ENCODE results near the gene DNER. TPM values are rescaled to one million over a fixed set of nuclear protein-coding genes. Genes with fewer than 3 reads are reported as not detected.
"Not testable (repeated sequence)": the region's sequence is repeated elsewhere in the genome, so short reads cannot be mapped to it uniquely, and the experiment has no call there.

Gene DNER
- total RNA-seq, 2 donors from 2014 or later = 0.27 to 3.3 TPM

GRCh38 chr2:229376866-229377265 lies 337.5 kb downstream of the DNER start:
- peaks cover 0 to 9% of the 10 kb centered on the region in 2 donors for H3K4me1 ChIP-seq (ENCODE audit: control insufficient read depth in 1 of 2, low read depth in 2 of 2)
- ATAC-seq (ENCODE audit: insufficient number of reproducible peaks, low FRiP score, low read depth) (no peak), DNase-seq (ENCODE audit: low spot score) (no peak)
- H3K36me3 ChIP-seq = no peaks in the 10 kb centered on the region
- no peaks in the 10 kb centered on the region for H3K27me3 ChIP-seq (replicated peaks; ENCODE audit: insufficient read depth)
- H3K9me3 ChIP-seq = no peaks in the 10 kb centered on the region
- no peak overlapping the region for H3K4me3 ChIP-seq
- no peak overlapping the region for H3K27ac ChIP-seq
- no peak for TF ChIP-seq CTCF (IDR thresholded peaks at IDR 0.05)

DNA sequence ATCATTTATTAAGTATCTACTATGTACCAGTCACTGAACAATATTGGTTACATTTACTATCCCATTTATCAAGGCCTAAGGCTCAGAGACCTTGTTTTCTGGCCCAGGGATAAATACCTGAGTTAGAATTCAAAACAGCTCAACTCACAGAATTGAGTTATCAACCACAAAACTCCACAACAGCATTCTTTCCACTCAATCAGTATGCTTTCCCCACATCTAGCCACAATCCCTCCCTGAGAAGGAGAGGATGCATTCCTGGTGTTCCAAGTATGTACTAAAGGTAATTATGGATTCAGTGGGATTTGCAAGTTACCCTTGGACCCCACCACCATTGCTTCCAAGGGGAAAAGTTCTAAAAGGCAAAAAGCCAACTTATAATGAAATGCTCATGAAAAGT lies 339.1 kb downstream of the DNER start:
- Histone ChIP-seq H3K36me3 (no peaks in the 10 kb centered on the region), H3K4me1 (ENCODE audit: control insufficient read depth in 1 of 2, low read depth in 2 of 2) (peaks cover 0 to 25% of the 10 kb centered on the region in 2 donors), H3K9me3 (no peaks in the 10 kb centered on the region), H3K4me3 (no peak overlapping the region), H3K27me3 (replicated peaks; ENCODE audit: insufficient read depth) (no peaks in the 10 kb centered on the region), H3K27ac (no peak overlapping the region)
- no peak for TF ChIP-seq CTCF (IDR thresholded peaks at IDR 0.05)
- ATAC-seq (ENCODE audit: insufficient number of reproducible peaks, low FRiP score, low read depth) = no peak
- no peak for DNase-seq (ENCODE audit: low spot score)

DNA sequence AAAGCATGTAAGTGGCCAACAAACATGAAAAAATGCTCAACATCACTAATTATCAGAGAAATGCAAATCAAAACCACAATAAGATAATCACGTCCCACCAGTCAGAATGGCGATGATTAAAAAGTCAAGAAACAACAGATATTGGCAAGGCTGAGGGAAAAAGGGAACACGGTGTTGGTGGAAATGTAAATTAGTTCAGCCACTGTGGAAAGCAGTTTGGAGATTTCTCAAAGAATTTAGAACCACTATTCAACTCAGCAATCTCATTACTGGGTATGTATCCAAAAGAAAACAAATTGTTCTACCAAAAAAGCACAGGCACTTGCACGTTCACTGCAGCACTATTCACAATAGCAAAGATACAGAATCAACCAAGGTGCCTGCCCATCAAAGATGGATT lies 341.0 kb downstream of the DNER start:
- ATAC-seq (ENCODE audit: insufficient number of reproducible peaks, low FRiP score, low read depth); DNase-seq (ENCODE audit: low spot score): not testable (repeated sequence)

GRCh38 chr2:229372207-229372606 lies 342.1 kb downstream of the DNER start:
- H3K4me1 ChIP-seq (ENCODE audit: control insufficient read depth in 1 of 2, low read depth in 2 of 2) = peaks cover 0 to 30% of the 10 kb centered on the region in 2 donors
- TF ChIP-seq CTCF (IDR thresholded peaks at IDR 0.05) = no peak
- no peaks in the 10 kb centered on the region for H3K9me3 ChIP-seq
- no peaks in the 10 kb centered on the region for H3K27me3 ChIP-seq (replicated peaks; ENCODE audit: insufficient read depth)
- DNase-seq (ENCODE audit: low spot score) (no peak), ATAC-seq (ENCODE audit: insufficient number of reproducible peaks, low FRiP score, low read depth) (no peak)
- no peak overlapping the region for H3K4me3 ChIP-seq
- no peak overlapping the region for H3K27ac ChIP-seq
- H3K36me3 ChIP-seq = no peaks in the 10 kb centered on the region

More for the DNA sequence above, 341.0 kb downstream of the DNER start:
- not testable (repeated sequence) for H3K9me3 ChIP-seq; H3K27ac ChIP-seq; H3K36me3 ChIP-seq; H3K4me3 ChIP-seq; H3K27me3 ChIP-seq (replicated peaks; ENCODE audit: insufficient read depth)
- peaks cover 0 to 30% of the 10 kb centered on the region in 2 donors for H3K4me1 ChIP-seq (ENCODE audit: control insufficient read depth in 1 of 2, low read depth in 2 of 2)

DNA sequence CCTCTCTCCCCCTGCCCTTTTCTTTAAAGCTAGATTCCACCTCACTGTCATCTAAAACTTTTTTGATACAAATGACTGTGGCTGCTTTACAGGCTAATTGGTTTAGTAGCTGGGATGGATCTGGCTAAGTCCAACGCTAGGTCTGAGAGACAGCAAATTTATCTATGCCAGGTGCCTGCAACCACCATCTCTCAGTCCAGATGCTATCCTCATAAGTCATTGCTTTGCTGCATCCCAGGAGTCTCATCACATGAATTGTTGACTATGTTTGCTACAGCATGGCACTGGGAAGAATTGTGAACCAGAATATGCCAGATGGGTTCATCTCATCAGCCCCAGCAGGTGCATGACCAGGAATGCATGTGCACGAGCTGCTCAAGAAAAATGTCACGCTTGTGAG lies 343.3 kb downstream of the DNER start:
- peaks cover 0 to 30% of the 10 kb centered on the region in 2 donors for H3K4me1 ChIP-seq (ENCODE audit: control insufficient read depth in 1 of 2, low read depth in 2 of 2)
- H3K9me3 ChIP-seq = no peaks in the 10 kb centered on the region
- H3K36me3 ChIP-seq = no peaks in the 10 kb centered on the region
- no peak overlapping the region for H3K4me3 ChIP-seq
- ATAC-seq (ENCODE audit: insufficient number of reproducible peaks, low FRiP score, low read depth) = no peak
- H3K27ac ChIP-seq = peak overlapping the region in 1 of 2 donors; percentile 24
- no peak for DNase-seq (ENCODE audit: low spot score)
- TF ChIP-seq CTCF (IDR thresholded peaks at IDR 0.05) = no peak
- H3K27me3 ChIP-seq (replicated peaks; ENCODE audit: insufficient read depth) = no peaks in the 10 kb centered on the region

- no peak for TF ChIP-seq CTCF (IDR thresholded peaks at IDR 0.05)
- H3K36me3 ChIP-seq = no peaks in the 10 kb centered on the region
- H3K4me3 ChIP-seq = no peak overlapping the region
- H3K9me3 ChIP-seq = no peaks in the 10 kb centered on the region
- no peaks in the 10 kb centered on the region for H3K27me3 ChIP-seq (replicated peaks; ENCODE audit: insufficient read depth)
- no peak for DNase-seq (ENCODE audit: low spot score)
- ATAC-seq (ENCODE audit: insufficient number of reproducible peaks, low FRiP score, low read depth) = peak; percentile 55
- H3K4me1 ChIP-seq (ENCODE audit: control insufficient read depth in 1 of 2, low read depth in 2 of 2) = peaks cover 0 to 30% of the 10 kb centered on the region in 2 donors
- H3K27ac ChIP-seq = peak overlapping the region in 1 of 2 donors; percentile 24
Observed at GRCh38 chr2:229370509-229370908, 343.8 kb downstream of the DNER start.
